Transverse colon (tissue), 4 donors: ENCODE measurements around the gene SCN4A.
"Not testable (repeated sequence)": the region's sequence is repeated elsewhere in the genome, so short reads cannot be mapped to it uniquely, and the experiment has no call there.

Experiments used
- POLR2A ChIP-seq: fragments of 450-650 bp; IDR thresholded peaks from one replicate; pipeline ENCODE4 v1.6.1; 2016; ENCODE audit warnings: antibody characterized with exemption, mild to moderate bottlenecking, moderate library complexity
- POLR2AphosphoS5 ChIP-seq, 3 donors: sonication (generic); formaldehyde crosslinking; IDR thresholded peaks; one replicate each; pipeline ENCODE4 v1.6.1; 2016; ENCODE audit warnings: antibody characterized with exemption in 3 of 3
- TF ChIP-seq, protein P1 (sequence below), 5 experiments: fragments of 200-600 bp in 3 of 5; fragments of 450-650 bp in 2 of 5; sonication (generic) in 3 of 5; IDR thresholded peaks; 1 replicate in 2 of 5; 2 replicates in 3 of 5; pipeline ENCODE4 v1.5.1; 2016 to 2017; ENCODE audit warnings: antibody characterized with exemption in 5 of 5, inconsistent platforms in 3 of 5, mild to moderate bottlenecking in 2 of 5, moderate library complexity in 1 of 5

GRCh38 chr17:63889026-63889848, 83.5 kb downstream of the SCN4A start:
- TF ChIP-seq POLR2A; POLR2AphosphoS5 (IDR thresholded peaks at IDR 0.05): not testable (repeated sequence)
- TF ChIP-seq, protein P1, sequence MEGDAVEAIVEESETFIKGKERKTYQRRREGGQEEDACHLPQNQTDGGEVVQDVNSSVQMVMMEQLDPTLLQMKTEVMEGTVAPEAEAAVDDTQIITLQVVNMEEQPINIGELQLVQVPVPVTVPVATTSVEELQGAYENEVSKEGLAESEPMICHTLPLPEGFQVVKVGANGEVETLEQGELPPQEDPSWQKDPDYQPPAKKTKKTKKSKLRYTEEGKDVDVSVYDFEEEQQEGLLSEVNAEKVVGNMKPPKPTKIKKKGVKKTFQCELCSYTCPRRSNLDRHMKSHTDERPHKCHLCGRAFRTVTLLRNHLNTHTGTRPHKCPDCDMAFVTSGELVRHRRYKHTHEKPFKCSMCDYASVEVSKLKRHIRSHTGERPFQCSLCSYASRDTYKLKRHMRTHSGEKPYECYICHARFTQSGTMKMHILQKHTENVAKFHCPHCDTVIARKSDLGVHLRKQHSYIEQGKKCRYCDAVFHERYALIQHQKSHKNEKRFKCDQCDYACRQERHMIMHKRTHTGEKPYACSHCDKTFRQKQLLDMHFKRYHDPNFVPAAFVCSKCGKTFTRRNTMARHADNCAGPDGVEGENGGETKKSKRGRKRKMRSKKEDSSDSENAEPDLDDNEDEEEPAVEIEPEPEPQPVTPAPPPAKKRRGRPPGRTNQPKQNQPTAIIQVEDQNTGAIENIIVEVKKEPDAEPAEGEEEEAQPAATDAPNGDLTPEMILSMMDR (IDR thresholded peaks at IDR 0.05) = peak; percentile 17 to 43 (median 32)
